Fibroblast of skin of abdomen (primary cell): ENCODE data around the gene REC114.
A peak's percentile ranks its signal among the peaks of the same experiment; 100 is the strongest.

Source experiments
- DNase-seq: peaks from one replicate; pipeline ENCODE4 v3.0.0-alpha.2; 2013

REC114 gene

GRCh38 chr15:73607843-73608242 is 164.9 kb downstream of the REC114 start:
- no peak for DNase-seq

- no peak for DNase-seq
These were observed 165.5 kb downstream of the REC114 start for GRCh38 chr15:73608475-73608874.

GRCh38 chr15:73608941-73609340 is 166.0 kb downstream of the REC114 start:
- peak; percentile 86 for DNase-seq
